GM19099 (cell line): ENCODE results near the gene CSF2RB.

ENCODE experiments used
- POLR2A ChIP-seq: IDR thresholded peaks from 3 replicates; pipeline ENCODE4 v1.6.1; 2011; ENCODE audit warnings: low read depth; ENCODE audit not compliant: insufficient read length; ENCODE audit errors: extremely low read depth

CSF2RB gene

DNA sequence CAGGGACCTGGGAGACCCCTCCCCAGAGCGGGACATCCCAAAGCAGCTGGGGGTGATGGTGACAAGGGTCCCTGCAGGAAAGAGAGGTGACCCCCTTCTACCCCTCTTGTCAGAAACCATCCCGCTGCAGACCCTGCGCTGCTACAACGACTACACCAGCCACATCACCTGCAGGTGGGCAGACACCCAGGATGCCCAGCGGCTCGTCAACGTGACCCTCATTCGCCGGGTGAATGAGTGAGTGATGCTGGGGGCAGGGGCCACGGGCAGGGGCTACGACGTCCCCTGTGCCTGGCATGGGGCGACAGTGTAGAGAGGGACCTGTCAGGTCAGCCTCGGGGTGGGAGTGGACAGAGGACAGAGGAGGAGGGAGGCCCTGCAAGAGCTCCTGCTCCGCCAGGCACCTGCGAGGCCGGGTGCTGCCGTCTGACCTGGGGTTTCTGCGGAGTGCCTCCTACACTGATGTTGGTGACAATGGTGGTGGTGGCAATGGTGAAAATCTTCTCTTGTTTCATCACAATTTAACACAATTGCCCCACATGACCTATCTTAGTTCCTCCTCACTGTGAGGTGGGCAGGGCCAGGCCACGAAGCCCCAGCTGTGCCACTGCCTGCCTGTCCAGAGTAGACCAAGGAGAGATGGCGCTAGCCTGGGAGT is 9.8 kb downstream of the CSF2RB start:
- no peak for TF ChIP-seq POLR2A

DNA sequence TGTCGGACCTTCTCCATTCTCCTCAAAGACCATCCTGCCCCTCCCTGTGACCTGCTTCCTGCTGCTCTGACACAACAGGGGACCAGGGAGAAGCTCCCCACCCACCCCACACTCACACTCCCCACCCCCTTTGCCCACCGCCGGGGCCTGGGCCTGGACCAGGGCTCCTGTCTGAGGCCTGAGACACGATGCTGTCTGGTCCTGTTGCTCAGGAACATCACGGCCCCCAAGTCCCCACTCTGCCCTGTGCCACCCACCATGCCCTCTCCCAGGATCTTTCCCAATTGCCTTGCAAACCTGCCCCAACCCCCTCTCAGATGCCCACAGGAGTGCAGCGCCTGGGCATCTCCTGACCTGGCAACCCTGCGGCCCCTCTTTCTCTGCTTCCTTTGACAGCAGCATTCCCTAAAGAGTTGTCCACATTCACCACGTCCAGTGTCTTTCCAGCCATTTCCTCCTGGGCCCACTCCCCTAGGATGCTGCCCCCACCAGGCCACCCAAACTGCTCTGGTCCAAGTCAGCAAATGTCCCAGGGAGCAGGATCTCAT is 10.8 kb downstream of the CSF2RB start:
- TF ChIP-seq POLR2A, result no peak

DNA sequence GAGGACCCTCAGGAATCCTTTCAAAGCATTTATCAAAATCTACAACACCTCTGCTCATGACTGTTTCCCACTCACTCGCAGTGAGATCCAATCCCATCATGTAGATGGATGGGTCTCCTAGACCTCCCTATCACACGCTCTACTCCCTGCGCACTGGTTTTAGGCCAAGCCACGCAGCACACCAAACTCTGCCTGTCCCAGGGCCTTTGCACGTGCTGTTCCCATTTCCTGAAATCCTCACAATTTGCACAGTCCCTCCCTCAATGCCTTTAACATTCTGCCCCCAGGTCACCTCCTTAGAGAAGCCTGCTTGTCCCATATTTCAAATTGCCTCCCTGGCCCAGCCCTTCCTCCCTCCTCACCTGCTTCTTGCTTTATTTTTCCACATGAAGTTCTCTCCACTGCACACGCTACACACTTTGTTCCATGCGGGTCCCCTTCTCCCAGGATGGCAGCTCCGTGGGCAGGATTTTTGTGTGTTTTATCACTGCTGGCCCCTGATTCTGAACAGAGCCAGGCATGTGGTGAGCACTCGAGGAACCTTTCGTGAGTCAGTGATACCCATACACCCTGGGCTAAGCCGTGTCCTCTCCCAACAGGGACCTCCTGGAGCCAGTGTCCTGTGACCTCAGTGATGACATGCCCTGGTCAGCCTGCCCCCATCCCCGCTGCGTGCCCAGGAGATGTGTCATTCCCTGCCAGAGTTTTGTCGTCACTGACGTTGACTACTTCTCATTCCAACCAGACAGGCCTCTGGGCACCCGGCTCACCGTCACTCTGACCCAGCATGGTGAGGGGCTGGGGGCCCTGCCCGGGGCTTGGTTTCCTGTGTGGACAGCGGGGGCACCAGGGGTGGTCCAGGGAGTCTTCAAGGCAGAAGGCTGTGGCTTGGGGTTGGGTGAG is 12.2 kb downstream of the CSF2RB start:
- TF ChIP-seq POLR2A, result no peak

DNA sequence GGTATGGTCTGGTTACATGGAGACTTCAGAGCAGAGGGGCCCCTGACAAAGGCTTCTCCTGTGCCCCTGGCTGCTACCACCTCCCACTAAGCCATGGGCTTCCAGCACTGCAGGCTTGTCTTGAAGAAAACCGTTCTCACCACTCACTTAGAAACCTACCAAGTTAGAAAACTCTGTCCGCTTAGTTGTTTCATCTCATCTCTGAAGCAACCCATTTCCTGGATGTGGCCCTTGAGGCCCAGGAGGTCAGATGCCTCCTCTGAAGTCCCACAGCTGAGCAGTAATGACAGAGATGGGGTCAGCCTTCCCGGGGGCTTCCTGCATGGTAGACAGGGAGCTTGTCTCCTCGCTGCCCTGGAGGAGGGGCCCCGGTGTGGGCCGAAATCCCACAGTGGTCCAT is 12.9 kb downstream of the CSF2RB start:
- TF ChIP-seq POLR2A, result no peak

DNA sequence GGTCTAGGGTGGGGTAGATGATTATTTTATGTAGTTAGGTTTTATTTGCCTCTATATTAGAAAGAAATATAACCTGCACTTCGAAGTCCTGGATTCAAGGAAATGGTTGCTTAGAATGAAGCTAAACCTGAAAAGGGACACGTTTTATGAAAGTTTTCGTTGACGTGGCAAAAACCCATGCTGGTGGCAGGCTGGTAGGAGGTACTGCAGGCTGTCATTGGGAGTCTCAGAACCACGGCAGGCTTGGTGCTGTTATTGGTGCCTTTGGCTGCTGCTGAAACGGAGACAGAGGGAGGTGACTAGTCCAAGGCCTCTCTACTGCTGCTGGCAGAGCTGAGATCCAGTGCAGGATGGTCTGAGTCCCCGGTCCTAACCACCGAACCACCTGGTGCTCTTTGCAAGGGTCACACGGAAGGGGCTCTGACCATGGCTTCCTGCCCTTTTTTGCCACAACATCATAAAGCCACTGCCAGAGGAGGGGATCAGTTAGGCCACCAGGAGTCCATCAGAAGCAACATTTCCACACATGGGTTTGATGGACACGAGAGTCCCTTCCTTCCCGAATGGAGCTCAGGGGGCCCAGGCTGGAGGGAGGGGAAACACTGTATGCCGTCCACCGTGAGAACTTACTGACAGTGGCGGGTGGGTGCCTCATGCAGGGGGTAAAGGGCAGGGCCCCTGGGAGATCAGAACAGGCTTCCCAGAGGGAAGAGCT is 13.4 kb downstream of the CSF2RB start:
- TF ChIP-seq POLR2A, result no peak

DNA sequence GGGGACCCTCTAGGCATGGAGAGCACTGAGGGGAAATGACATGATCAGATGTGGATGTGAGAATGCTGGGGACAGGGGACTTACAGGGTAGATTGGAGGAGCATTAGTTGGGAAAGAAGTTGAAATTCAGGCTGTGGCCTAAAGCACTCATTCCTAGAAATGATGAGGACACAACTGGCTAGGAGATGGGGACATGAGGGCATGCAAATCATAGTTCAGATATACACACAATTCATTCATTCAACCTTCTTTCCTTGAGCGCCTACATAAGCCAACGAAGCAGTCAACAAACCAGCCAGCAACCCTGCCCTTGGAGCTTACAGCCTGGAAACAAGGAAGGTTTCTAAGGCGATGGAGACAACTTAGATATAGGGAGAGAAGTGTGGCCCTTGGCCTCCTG is 14.2 kb downstream of the CSF2RB start:
- no peak for TF ChIP-seq POLR2A

DNA sequence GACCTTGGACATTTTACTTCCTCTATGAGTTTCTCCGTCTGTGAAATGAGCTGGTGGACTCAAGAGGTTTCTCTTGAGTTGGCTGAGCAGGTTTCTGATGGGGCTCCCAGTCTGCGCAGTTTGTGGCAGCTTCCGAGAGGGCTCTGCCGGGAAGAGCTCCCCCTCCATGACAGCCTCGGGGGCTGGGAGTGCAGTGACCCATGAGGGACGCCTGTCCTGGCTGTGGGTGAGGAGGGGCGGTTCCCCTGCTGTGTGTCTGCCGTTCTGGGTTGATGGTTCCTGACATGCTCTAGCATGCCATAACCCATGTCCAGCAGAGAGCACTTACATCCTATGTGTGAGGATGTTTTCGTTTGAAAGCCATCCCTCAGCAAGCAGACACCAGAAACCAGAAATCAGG is 14.8 kb downstream of the CSF2RB start:
- TF ChIP-seq POLR2A, result no peak

DNA sequence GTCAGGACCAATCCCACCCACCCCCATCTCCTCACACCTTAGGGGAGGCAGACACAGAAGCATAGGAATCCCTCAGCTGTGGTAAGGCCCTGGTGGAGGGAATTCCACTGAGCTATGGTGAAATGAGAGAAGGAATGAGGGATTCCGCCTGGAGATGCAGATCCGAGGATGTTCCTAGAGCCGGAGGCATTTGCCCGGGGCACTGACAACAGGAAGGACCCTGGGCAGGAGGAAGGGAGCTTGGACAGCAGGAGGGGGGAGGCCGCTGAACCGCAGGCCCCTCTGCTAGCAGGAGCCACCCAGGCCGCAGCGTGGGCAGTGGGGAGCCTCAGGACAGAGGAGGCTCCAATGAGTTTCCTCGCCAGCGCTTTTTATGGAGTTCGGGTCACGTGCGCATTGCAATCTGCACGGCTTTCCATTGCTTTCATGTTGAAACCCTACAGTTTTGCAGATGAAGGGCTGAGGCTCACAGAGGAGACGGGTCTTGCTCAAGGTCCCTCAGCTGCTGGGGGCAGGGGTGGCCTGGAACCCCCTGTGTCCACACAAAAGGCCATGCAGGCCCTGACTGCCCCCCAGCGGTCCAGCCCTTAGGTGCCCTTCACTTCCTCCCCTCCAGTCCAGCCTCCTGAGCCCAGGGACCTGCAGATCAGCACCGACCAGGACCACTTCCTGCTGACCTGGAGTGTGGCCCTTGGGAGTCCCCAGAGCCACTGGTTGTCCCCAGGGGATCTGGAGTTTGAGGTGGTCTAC is 15.5 kb downstream of the CSF2RB start:
- no peak for TF ChIP-seq POLR2A

DNA sequence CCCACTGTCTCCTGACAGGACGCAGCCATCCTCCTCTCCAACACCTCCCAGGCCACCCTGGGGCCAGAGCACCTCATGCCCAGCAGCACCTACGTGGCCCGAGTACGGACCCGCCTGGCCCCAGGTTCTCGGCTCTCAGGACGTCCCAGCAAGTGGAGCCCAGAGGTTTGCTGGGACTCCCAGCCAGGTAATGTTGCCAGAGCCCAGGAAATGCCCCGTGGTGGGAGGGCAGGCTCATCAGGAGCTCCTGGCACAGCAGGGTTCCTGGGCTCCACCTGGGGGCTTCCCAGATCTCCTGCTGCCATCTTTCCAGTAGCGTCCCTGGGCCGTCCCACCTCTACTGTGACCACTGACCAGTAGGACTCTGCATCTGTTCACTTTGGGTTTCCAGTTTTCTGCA is 16.2 kb downstream of the CSF2RB start:
- TF ChIP-seq POLR2A, result no peak

DNA sequence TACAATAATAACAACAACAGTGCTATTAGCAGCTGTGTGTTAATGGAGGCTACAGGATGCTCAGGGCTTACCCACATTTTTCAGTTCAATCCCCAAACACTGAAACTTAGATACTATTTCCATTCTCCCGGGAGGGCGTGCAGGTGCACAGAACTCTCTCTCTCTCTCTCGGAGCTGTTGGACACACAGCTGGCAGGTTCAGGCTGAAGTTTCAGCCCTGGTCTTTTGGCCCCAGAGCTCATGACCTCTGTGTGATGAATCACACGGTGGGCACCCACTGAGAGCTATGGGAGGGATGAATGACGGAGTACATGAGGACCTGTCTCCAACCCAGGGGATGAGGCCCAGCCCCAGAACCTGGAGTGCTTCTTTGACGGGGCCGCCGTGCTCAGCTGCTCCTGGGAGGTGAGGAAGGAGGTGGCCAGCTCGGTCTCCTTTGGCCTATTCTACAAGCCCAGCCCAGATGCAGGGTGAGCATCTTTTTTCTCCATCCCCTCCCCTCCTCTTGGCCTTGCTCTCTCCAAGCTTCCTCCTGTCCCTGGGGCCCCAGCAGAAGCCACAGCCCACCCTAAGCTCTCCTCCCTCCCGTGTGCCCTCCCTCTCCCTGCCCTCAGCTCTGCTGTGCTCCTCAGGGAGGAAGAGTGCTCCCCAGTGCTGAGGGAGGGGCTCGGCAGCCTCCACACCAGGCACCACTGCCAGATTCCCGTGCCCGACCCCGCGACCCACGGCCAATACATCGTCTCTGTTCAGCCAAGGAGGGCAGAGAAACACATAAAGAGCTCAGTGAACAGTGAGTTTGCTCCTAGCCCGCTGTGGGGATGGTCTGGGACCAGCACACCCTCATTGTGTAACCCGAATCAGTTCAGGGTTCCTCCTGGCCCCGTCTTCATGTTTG is 16.9 kb downstream of the CSF2RB start:
- no peak for TF ChIP-seq POLR2A

DNA sequence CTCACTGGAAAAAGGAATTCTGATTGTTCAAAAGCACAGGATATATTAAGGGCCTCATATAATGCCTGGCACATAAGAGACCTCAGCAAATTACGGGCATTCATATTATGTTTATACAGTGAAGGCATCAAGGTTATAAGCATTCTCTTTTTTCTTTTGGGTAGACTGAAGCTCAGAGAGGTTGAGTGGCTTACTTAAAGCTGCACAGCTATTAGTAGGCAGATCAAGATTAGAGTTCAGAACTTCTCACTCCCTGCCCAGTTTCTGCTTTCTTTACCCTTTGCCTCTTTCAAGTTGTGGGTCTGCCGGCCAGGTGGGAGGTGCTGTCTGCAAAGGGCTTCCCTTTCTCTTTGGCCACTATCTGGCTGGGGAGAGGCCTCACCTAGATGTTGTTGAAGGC is 18.0 kb downstream of the CSF2RB start:
- no peak for TF ChIP-seq POLR2A

DNA sequence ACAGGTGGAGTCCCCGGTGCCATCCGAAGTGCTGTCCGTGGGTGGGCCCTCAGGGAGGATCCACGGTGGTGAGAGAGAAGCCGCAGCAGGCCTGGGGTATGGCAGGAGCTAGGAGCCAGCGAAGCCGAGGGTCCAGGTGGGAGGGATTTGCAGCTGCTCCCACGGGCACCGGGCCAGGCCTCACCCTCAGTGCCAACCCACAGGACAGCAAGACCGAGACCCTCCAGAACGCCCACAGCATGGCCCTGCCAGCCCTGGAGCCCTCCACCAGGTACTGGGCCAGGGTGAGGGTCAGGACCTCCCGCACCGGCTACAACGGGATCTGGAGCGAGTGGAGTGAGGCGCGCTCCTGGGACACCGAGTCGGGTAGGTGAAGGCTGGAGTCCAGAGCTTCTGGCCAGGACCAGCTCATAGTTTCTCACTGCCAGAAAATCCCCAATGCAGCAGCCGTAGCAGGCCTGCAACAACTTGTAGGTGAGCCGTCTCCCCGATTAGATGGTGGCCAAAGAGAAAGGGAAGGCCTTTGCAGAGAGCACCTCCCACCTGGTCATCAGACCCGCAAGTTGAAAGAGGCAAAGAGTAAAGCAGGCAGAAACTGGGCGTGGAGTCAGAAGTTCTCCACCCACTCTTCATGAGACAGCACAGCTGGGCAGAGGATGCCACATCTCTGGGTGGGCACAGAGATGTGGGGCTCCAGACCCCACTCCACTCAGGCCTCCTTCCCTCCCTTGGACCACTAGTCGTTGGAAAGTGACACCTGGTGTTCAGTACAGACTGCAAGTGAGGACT is 20.4 kb downstream of the CSF2RB start:
- no peak for TF ChIP-seq POLR2A
